ENCODE measurements around the gene TAOK3. TPM values are rescaled to one million over a fixed set of nuclear protein-coding genes. Genes with fewer than 3 reads are reported as not detected.

Gene TAOK3
- total RNA-seq, 2 donors from 2014 or later = 33.4 to 40.6 TPM

- H3K36me3 ChIP-seq (ENCODE audit: control insufficient read depth, insufficient read depth, low read length) = peaks cover 7% of the 10 kb centered on the region
- no peak overlapping the region for H3K9ac ChIP-seq (ENCODE audit: extremely low read depth, low read length, poor library complexity, severe bottlenecking)
- H3K4me1 ChIP-seq (ENCODE audit: control insufficient read depth, insufficient read depth, low read length) = no peaks in the 10 kb centered on the region
- Mint-ChIP-seq H3K9me3 (no peaks in the 10 kb centered on the region), H3K4me3 (no peak overlapping the region), H3K27me3 (ENCODE audit: insufficient read depth) (peaks cover 2% of the 10 kb centered on the region), H3K27ac (no peak overlapping the region), H3K36me3 (ENCODE audit: low read depth) (peaks cover 22% of the 10 kb centered on the region), H3K4me1 (no peaks in the 10 kb centered on the region)
- H3K27ac ChIP-seq (ENCODE audit: low read depth, low read length) = no peak overlapping the region
- H3K9me3 ChIP-seq (ENCODE audit: control insufficient read depth, low read length) = no peaks in the 10 kb centered on the region
- H3K4me3 ChIP-seq (ENCODE audit: low read length) = no peak overlapping the region
- H3K27me3 ChIP-seq (ENCODE audit: control insufficient read depth, insufficient read depth, low read length, poor library complexity, severe bottlenecking) = peaks cover 52% of the 10 kb centered on the region
- DNase-seq = no peak
- TF ChIP-seq CTCF (conservative IDR thresholded peaks at IDR 0.05) = no peak
- 94 to 95% methylated on average over 4 to 5 of the region's 5 CpGs for WGBS, 2 experiments (ENCODE audit: insufficient coverage in 1 of 2, insufficient read length in 1 of 2)
Observed at GRCh38 chr12:118151755-118152154, 221.0 kb downstream of the TAOK3 start.

DNA sequence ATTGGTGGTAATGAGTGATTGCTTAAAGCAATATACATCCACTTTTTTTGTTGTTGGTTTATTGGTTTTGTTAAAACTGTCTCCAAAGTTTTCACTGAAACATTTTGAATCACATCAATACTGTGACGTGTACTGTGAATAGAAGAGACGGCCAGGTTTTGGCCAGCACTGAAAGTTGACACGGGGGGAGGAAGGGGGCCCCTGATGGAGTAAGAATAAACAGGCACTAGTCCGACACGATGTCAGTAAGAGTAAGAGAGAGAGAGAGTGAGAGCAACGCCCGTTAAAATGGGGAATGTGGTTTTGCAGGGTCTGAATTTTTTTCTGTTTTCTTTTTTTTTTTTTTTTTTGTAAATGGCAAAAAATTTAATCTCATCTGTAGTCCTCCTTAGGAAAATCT lies 222.1 kb downstream of the TAOK3 start:
- Histone ChIP-seq H3K4me1 (ENCODE audit: control insufficient read depth, insufficient read depth, low read length) (no peaks in the 10 kb centered on the region), H3K9ac (ENCODE audit: extremely low read depth, low read length, poor library complexity, severe bottlenecking) (no peak overlapping the region), H3K9me3 (ENCODE audit: control insufficient read depth, low read length) (no peaks in the 10 kb centered on the region), H3K27me3 (ENCODE audit: control insufficient read depth, insufficient read depth, low read length, poor library complexity, severe bottlenecking) (peaks cover 41% of the 10 kb centered on the region), H3K4me3 (ENCODE audit: low read length) (no peak overlapping the region), H3K27ac (ENCODE audit: low read depth, low read length) (no peak overlapping the region), H3K36me3 (ENCODE audit: control insufficient read depth, insufficient read depth, low read length) (peaks cover 18% of the 10 kb centered on the region)
- 88 to 94% methylated on average over 3 to 7 of the region's 7 CpGs for WGBS, 2 experiments (ENCODE audit: insufficient coverage in 1 of 2, insufficient read length in 1 of 2)
- Mint-ChIP-seq H3K4me3 (no peak overlapping the region), H3K4me1 (no peaks in the 10 kb centered on the region), H3K36me3 (ENCODE audit: low read depth) (peaks cover 26% of the 10 kb centered on the region), H3K27ac (no peak overlapping the region), H3K9me3 (no peaks in the 10 kb centered on the region), H3K27me3 (ENCODE audit: insufficient read depth) (peaks cover 2% of the 10 kb centered on the region)
- no peak for DNase-seq
- TF ChIP-seq CTCF (conservative IDR thresholded peaks at IDR 0.05) = no peak

DNA sequence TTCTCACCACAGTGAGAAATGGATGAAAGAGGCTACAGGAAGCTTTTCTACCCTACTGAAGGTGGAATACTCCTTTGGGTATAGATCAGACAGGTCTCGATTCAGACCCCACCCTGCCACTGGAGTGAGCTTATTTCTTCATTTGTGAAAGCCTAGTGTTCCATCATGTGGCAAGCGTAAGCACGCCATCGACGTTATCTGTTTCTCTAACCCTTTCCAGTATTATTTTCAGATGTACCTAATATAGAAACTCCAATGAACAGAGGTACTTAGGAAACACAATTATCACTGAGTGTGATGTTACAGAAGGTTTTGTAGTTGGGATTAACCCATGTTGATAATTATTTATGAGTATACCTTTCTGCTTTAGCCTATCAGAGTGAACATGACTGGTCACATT lies 224.4 kb downstream of the TAOK3 start:
- H3K27ac ChIP-seq (ENCODE audit: low read depth, low read length) = no peak overlapping the region
- no peak overlapping the region for H3K4me3 ChIP-seq (ENCODE audit: low read length)
- H3K36me3 Mint-ChIP-seq (ENCODE audit: low read depth) = peaks cover 44% of the 10 kb centered on the region
- no peak for TF ChIP-seq CTCF (conservative IDR thresholded peaks at IDR 0.05)
- H3K9ac ChIP-seq (ENCODE audit: extremely low read depth, low read length, poor library complexity, severe bottlenecking) = no peak overlapping the region
- H3K27me3 Mint-ChIP-seq (ENCODE audit: insufficient read depth) = peaks cover 2% of the 10 kb centered on the region
- no peak for DNase-seq
- no peak overlapping the region for H3K27ac Mint-ChIP-seq
- no peaks in the 10 kb centered on the region for H3K9me3 ChIP-seq (ENCODE audit: control insufficient read depth, low read length)
- H3K4me1 ChIP-seq (ENCODE audit: control insufficient read depth, insufficient read depth, low read length) = no peaks in the 10 kb centered on the region
- H3K9me3 Mint-ChIP-seq = no peaks in the 10 kb centered on the region
- peaks cover 20% of the 10 kb centered on the region for H3K27me3 ChIP-seq (ENCODE audit: control insufficient read depth, insufficient read depth, low read length, poor library complexity, severe bottlenecking)
- 91% methylated on average over 5 of the region's 5 CpGs for WGBS, 2 experiments (ENCODE audit: insufficient coverage in 1 of 2, insufficient read length in 1 of 2)
- H3K4me3 Mint-ChIP-seq = no peak overlapping the region
- H3K36me3 ChIP-seq (ENCODE audit: control insufficient read depth, insufficient read depth, low read length) = peaks cover 40% of the 10 kb centered on the region
- H3K4me1 Mint-ChIP-seq = no peaks in the 10 kb centered on the region

All from endodermal cell (in vitro differentiated cells).